A673 (cell line): Measurements from ENCODE around the gene ABI3BP. TPM values are rescaled to one million over a fixed set of nuclear protein-coding genes. Genes with fewer than 3 reads are reported as not detected.

ENCODE experiments used
- BruUV-seq: library from RNA; stranded (reverse); fragments of 400-500 nt; replicated peaks from 2 replicates; lab custom pipeline; 2021; lab: Mats Ljungman, UMichigan
- CTCF ChIA-PET: fragments of 300-600 bp; sonication (Branson Sonifier 250); formaldehyde crosslinking; loops from one replicate; lab custom pipeline; 2022; ENCODE audit warnings: antibody characterized with exemption; lab: Charles Lee
- POLR2A ChIA-PET: fragments of 300-600 bp; sonication (Branson Sonifier 250); formaldehyde crosslinking; loops from one replicate; lab custom pipeline; 2022; ENCODE audit warnings: antibody characterized with exemption; ENCODE audit not compliant: low non-redundant PET; lab: Charles Lee
- DNase-seq: peaks from one replicate; pipeline ENCODE4 v3.0.0-alpha.2; 2015; ENCODE audit warnings: low spot score
- H3K27ac ChIP-seq: fragments of 200-600 bp; sonication (generic); 2 replicates; pipeline ENCODE4 v1.5.1; 2016; ENCODE audit warnings: mixed run types, low read depth, mild to moderate bottlenecking, mixed read lengths, antibody characterized with exemption, low read length; ENCODE audit not compliant: poor library complexity, severe bottlenecking
- H3K27me3 ChIP-seq: fragments of 200-600 bp; sonication (generic); replicated peaks from 2 replicates; pipeline ENCODE4 v1.6.1; 2017; ENCODE audit warnings: mixed run types, low read depth, mild to moderate bottlenecking, mixed read lengths, antibody characterized with exemption, low read length; ENCODE audit not compliant: insufficient read depth, poor library complexity
- H3K36me3 ChIP-seq: fragments of 200-600 bp; sonication (generic); 2 replicates; pipeline ENCODE4 v1.6.1; 2016; ENCODE audit warnings: mixed run types, mild to moderate bottlenecking, mixed read lengths, antibody characterized with exemption, low read length; ENCODE audit not compliant: insufficient read depth, poor library complexity, severe bottlenecking
- H3K4me1 ChIP-seq: fragments of 200-600 bp; sonication (generic); 2 replicates; pipeline ENCODE4 v1.6.1; 2017; ENCODE audit warnings: mixed run types, mild to moderate bottlenecking, mixed read lengths, antibody characterized with exemption, low read length; ENCODE audit not compliant: insufficient read depth, poor library complexity, severe bottlenecking
- H3K4me3 ChIP-seq: fragments of 200-600 bp; sonication (generic); 2 replicates; pipeline ENCODE4 v1.5.1; 2016; ENCODE audit warnings: low read depth, mixed run types, mild to moderate bottlenecking, mixed read lengths, low read length; ENCODE audit not compliant: poor library complexity, severe bottlenecking
- H3K9me3 ChIP-seq: fragments of 200-600 bp; sonication (generic); 2 replicates; pipeline ENCODE4 v1.6.1; 2016; ENCODE audit warnings: mixed run types, low read depth, mild to moderate bottlenecking, mixed read lengths, antibody characterized with exemption, low read length; ENCODE audit not compliant: poor library complexity, severe bottlenecking
- EZH2 ChIP-seq: fragments of 200-600 bp; sonication (generic); IDR thresholded peaks from 2 replicates; pipeline ENCODE4 v1.6.1; 2017; ENCODE audit warnings: borderline replicate concordance, low read depth, mild to moderate bottlenecking, mixed read lengths, antibody characterized with exemption, low read length; ENCODE audit not compliant: poor library complexity, severe bottlenecking
- intact Hi-C: fragments of 100-400 bp; cut with micrococcal nuclease; formaldehyde crosslinking; loops from one replicate; pipeline ENCODE4 v1.10.0; 2022; ENCODE audit not compliant: unreplicated experiment
- total RNA-seq: library from RNA; stranded (reverse); gene quantifications from 2 replicates; pipeline ENCODE4 v1.2.3, GENCODE V29; 2021
- TF ChIP-seq, protein P1 (sequence below): fragments of 300-800, 200-600 bp; sonication (generic); conservative IDR thresholded peaks from 2 replicates; pipeline ENCODE4 v1.5.1; 2017; ENCODE audit warnings: low read depth, mild to moderate bottlenecking, antibody characterized with exemption, low read length, moderate library complexity, mixed read lengths

ABI3BP gene
- total RNA-seq, 1 experiment from 2014 or later, result 5.2 TPM

DNA sequence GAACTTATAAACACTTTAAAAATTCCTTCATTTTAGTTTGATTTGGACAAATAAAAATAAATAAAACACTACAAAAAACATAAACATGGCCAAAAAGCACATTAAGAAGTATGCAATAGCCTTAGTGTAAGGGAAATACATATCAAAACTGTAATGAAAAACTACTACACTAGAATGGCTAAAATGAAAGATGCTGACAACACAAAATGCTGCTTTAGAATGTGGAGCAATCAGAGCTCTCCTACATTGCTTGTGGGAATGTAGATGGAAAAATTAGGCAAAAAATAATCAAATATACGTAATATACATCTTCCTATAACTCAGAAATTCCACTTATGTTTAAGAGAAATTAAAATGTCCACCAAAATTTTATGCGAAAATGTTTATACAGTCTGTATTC is 96.2 kb downstream of the ABI3BP start:
- Histone ChIP-seq H3K27ac (no peak overlapping the region), H3K4me3 (no peak overlapping the region), H3K36me3 (no peaks in the 10 kb centered on the region), H3K9me3 (no peaks in the 10 kb centered on the region), H3K27me3 (no peaks in the 10 kb centered on the region), H3K4me1 (peaks cover 21% of the 10 kb centered on the region)
- BruUV-seq, result no TSS peak
- CTCF ChIA-PET, result interaction anchor here (0.6 kb wide), 1 partner anchor 299 kb away, joined by 3 read pairs; no protein-coding TSS in a partner anchor
- intact Hi-C loops, result no loop called here
- DNase-seq, result no peak
- POLR2A ChIA-PET, result no interaction called here
- TF ChIP-seq, protein P1, sequence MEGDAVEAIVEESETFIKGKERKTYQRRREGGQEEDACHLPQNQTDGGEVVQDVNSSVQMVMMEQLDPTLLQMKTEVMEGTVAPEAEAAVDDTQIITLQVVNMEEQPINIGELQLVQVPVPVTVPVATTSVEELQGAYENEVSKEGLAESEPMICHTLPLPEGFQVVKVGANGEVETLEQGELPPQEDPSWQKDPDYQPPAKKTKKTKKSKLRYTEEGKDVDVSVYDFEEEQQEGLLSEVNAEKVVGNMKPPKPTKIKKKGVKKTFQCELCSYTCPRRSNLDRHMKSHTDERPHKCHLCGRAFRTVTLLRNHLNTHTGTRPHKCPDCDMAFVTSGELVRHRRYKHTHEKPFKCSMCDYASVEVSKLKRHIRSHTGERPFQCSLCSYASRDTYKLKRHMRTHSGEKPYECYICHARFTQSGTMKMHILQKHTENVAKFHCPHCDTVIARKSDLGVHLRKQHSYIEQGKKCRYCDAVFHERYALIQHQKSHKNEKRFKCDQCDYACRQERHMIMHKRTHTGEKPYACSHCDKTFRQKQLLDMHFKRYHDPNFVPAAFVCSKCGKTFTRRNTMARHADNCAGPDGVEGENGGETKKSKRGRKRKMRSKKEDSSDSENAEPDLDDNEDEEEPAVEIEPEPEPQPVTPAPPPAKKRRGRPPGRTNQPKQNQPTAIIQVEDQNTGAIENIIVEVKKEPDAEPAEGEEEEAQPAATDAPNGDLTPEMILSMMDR, result no peak
- no peak for TF ChIP-seq EZH2

DNA sequence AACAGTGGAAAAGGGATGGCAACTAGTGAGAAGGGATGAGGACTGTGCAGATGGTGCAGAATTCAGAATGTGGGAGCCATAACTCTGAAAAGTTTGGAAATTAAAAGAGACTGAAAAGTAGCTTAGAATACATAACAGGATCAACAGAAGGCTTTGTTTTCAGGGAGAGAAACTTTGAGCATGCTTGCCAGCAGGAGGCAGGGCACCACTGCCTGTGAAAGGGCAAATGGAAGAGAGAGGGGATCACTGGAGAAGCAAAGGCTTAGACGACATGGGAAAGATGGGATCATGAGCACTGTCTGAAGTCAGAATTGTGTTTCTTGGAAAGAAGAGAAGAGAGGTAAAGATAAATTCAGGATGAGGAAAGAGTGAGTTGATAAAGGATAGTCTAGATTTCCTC is 99.6 kb downstream of the ABI3BP start:
- H3K4me1 ChIP-seq, result no peaks in the 10 kb centered on the region
- no peak for TF ChIP-seq EZH2
- TF ChIP-seq, protein P1, result peak; percentile 75
- intact Hi-C loops, result loop anchor here (1.0 to 5.0 kb wide), 2 partner anchors 303 to 489 kb away; no protein-coding TSS in a partner anchor
- BruUV-seq, result no TSS peak
- H3K27ac ChIP-seq, result no peak overlapping the region
- no peaks in the 10 kb centered on the region for H3K9me3 ChIP-seq
- CTCF ChIA-PET, result interaction anchor here (0.6 to 2.8 kb wide), 3 partner anchors 57 to 431 kb away, joined by 3 to 20 read pairs (median 3); no protein-coding TSS in a partner anchor
- POLR2A ChIA-PET, result no interaction called here
- no peaks in the 10 kb centered on the region for H3K27me3 ChIP-seq
- H3K36me3 ChIP-seq, result no peaks in the 10 kb centered on the region
- DNase-seq, result peak; percentile 66
- no peak overlapping the region for H3K4me3 ChIP-seq

DNA sequence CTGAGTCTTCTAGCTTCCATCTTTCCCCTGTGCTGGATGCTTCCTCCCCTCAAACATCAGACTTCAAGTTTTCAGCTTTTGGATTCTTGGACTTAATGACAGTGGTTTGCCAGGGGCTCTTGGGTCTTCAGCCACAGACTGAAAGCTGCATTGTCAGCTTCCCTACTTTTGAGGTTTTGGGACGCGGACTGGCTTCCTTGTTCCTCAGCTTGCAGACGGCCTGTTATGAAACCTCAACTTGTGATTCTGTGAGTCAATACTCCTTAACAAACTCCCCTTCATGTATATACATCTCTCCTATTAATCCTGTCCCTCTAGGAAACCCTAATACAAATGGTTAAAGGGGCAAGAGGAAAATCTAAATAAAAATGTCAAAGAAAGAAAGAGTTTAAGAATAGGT is 100.1 kb downstream of the ABI3BP start:
- Histone ChIP-seq H3K4me1 (no peaks in the 10 kb centered on the region), H3K27ac (no peak overlapping the region), H3K27me3 (no peaks in the 10 kb centered on the region), H3K4me3 (no peak overlapping the region), H3K36me3 (no peaks in the 10 kb centered on the region), H3K9me3 (no peaks in the 10 kb centered on the region)
- intact Hi-C loops, result loop anchor here (1.0 to 5.0 kb wide), 2 partner anchors 303 to 489 kb away; no protein-coding TSS in a partner anchor
- no peak for TF ChIP-seq EZH2
- TF ChIP-seq, protein P1, result no peak
- POLR2A ChIA-PET, result no interaction called here
- no peak for DNase-seq
- CTCF ChIA-PET, result interaction anchor here (0.6 to 2.8 kb wide), 3 partner anchors 56 to 430 kb away, joined by 3 to 20 read pairs (median 3); no protein-coding TSS in a partner anchor
- BruUV-seq, result no TSS peak
